ENCODE data around the gene CARNS1. TPM values are rescaled to one million over a fixed set of nuclear protein-coding genes. Genes with fewer than 3 reads are reported as not detected.

Gene CARNS1
- total and polyA plus RNA-seq, 2 of the 8 experiments (the other 6 are each of a cell fraction or from before 2014, with no cell fraction given): 0.82 to 1.1 TPM

- TF ChIP-seq SAP30 (IDR thresholded peaks at IDR 0.05; ENCODE audit: insufficient read depth, insufficient replicate concordance, low read length) (no peak), CTBP2 (IDR thresholded peaks at IDR 0.05; ENCODE audit: borderline replicate concordance, insufficient read depth, insufficient read length, low read length) (no peak), TEAD4 (IDR thresholded peaks at IDR 0.05; ENCODE audit: low read depth, low read length) (no peak), CBX8 (IDR thresholded peaks at IDR 0.05; ENCODE audit: borderline replicate concordance, low read depth, low read length) (no peak), YY1 (IDR thresholded peaks at IDR 0.05; ENCODE audit: low read depth, low read length) (0 out of 2 replicates have a peak, but pooled peaks have one; percentile 11), SIRT6 (IDR thresholded peaks at IDR 0.05; ENCODE audit: low read length) (no peak)
These were observed 33.0 kb upstream of the CARNS1 start (continued) for GRCh38 chr11:67382276-67383136.
